ENCODE data around the gene ZFP90. TPM values are rescaled to one million over a fixed set of nuclear protein-coding genes. Genes with fewer than 3 reads are reported as not detected.

The ZFP90 gene
- polyA plus RNA-seq, 2 of the 4 experiments (the other 2 are of a cell fraction): 13.8 to 21.6 TPM

- FAIRE-seq (no peak), DNase-seq (ENCODE audit: low read depth in 1 of 2, low spot score in 1 of 2) (no peak), ATAC-seq (no peak)
- Histone ChIP-seq H3K4me2 (no peak overlapping the region), H3K9me3 (peaks cover 81% of the 10 kb centered on the region), H3K4me3 (no peak overlapping the region), H3K4me1 (no peaks in the 10 kb centered on the region), H3K27ac (no peak overlapping the region)
- ChIA-PET POLR2A (no interaction called here), CTCF (interaction anchor here (0.6 kb wide), 1 partner anchor 136 kb away, joined by 3 read pairs; no protein-coding TSS in a partner anchor)
- WGBS (ENCODE audit: missing lambda C conversion rate): 95% methylated on average over 4 of the region's 4 CpGs
- TF ChIP-seq SREBF2 (IDR thresholded peaks at IDR 0.05) (no peak), JUN (IDR thresholded peaks at IDR 0.05) (no peak), NFE2L2 (conservative IDR thresholded peaks at IDR 0.05; ENCODE audit: low read length) (no peak), KDM5A (IDR thresholded peaks at IDR 0.05) (no peak), HOXA7 (CRISPR knock-in tag; IDR thresholded peaks at IDR 0.05) (no peak), MYC (IDR thresholded peaks at IDR 0.05; ENCODE audit: borderline replicate concordance, low read length) (no peak), SMC3 (IDR thresholded peaks at IDR 0.05) (no peak), ZNF302 (CRISPR knock-in tag; IDR thresholded peaks at IDR 0.05) (no peak), EHF (CRISPR knock-in tag; IDR thresholded peaks at IDR 0.05) (no peak), E2F6 (IDR thresholded peaks at IDR 0.05; ENCODE audit: borderline replicate concordance, low read depth) (no peak), EHMT2 (IDR thresholded peaks at IDR 0.05; ENCODE audit: low read depth) (no peak), FOXS1 (CRISPR knock-in tag; IDR thresholded peaks at IDR 0.05) (no peak), TP53 (CRISPR knock-in tag; IDR thresholded peaks at IDR 0.05) (no peak), FOSL2 (IDR thresholded peaks at IDR 0.05) (no peak), FOSL2 (CRISPR knock-in tag; IDR thresholded peaks at IDR 0.05) (no peak), HDAC2 (IDR thresholded peaks at IDR 0.05) (no peak)
- TF ChIP-seq, protein P1, sequence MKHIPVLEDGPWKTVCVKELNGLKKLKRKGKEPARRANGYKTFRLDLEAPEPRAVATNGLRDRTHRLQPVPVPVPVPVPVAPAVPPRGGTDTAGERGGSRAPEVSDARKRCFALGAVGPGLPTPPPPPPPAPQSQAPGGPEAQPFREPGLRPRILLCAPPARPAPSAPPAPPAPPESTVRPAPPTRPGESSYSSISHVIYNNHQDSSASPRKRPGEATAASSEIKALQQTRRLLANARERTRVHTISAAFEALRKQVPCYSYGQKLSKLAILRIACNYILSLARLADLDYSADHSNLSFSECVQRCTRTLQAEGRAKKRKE (CRISPR knock-in tag; IDR thresholded peaks at IDR 0.05; ENCODE audit: low read depth): no peak
Observed at GRCh38 chr16:68548947-68549346, 9.9 kb downstream of the ZFP90 start.

DNA sequence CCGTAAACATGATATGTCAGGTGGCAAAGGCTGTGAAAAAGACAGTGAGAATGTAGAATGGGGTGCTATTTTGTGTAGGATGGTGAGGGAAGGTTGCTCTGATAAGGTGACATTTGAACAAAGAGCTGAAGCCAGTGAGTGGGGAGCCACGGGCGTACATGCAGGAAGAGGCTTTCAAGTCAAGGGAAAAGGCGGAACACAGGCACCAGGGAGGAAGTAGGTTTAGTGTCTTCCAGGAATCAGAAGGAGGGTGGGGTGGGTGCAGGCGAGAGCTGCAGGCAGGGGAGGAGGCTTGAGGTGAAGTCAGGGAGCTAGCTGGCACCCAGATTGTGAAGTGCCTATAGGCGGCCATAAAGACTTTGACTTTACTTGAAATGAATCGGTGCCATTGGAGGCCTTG is 14.1 kb downstream of the ZFP90 start:
- ATAC-seq (no peak), DNase-seq (ENCODE audit: low read depth in 1 of 2, low spot score in 1 of 2) (no peak), FAIRE-seq (no peak)
- Histone ChIP-seq H3K4me1 (no peaks in the 10 kb centered on the region), H3K9me3 (peaks cover 94% of the 10 kb centered on the region), H3K27ac (no peak overlapping the region), H3K4me2 (no peak overlapping the region), H3K4me3 (no peak overlapping the region)
- ChIA-PET CTCF (interaction anchor here (1.6 to 1.7 kb wide), 2 partner anchors 18 to 33 kb away, joined by 3 to 5 read pairs; no protein-coding TSS in a partner anchor), POLR2A (no interaction called here)
- 93% methylated on average over 7 of the region's 7 CpGs for WGBS (ENCODE audit: missing lambda C conversion rate)
- no peak for TF ChIP-seq PHF8 (IDR thresholded peaks at IDR 0.05; ENCODE audit: borderline replicate concordance, low read depth)
- TF ChIP-seq EP300 (IDR thresholded peaks at IDR 0.05): no peak
- no peak for TF ChIP-seq EHF (CRISPR knock-in tag; IDR thresholded peaks at IDR 0.05)
- TF ChIP-seq GATA3 (IDR thresholded peaks at IDR 0.05; ENCODE audit: borderline replicate concordance): no peak
- TF ChIP-seq KDM1A (IDR thresholded peaks at IDR 0.05; ENCODE audit: low read depth): no peak
- TF ChIP-seq REST (IDR thresholded peaks at IDR 0.05): no peak
- no peak for TF ChIP-seq RNF2 (IDR thresholded peaks at IDR 0.05; ENCODE audit: borderline replicate concordance, low read depth)
- TF ChIP-seq CHD4 (IDR thresholded peaks at IDR 0.05; ENCODE audit: borderline replicate concordance): no peak
- no peak for TF ChIP-seq NR3C1 (IDR thresholded peaks at IDR 0.05)
- no peak for TF ChIP-seq CBX2 (IDR thresholded peaks at IDR 0.05; ENCODE audit: borderline replicate concordance, low read depth)
- TF ChIP-seq E2F6 (IDR thresholded peaks at IDR 0.05; ENCODE audit: borderline replicate concordance, low read depth): no peak
- TF ChIP-seq ZSCAN20 (CRISPR knock-in tag; IDR thresholded peaks at IDR 0.05): no peak
- no peak for TF ChIP-seq ZNF302 (CRISPR knock-in tag; IDR thresholded peaks at IDR 0.05)
- no peak for TF ChIP-seq RAD21 (conservative IDR thresholded peaks at IDR 0.05 in 1 of 2, IDR thresholded peaks at IDR 0.05 in 1 of 2)
